ENCODE data around the gene XAF1.
"Not testable (repeated sequence)": the region's sequence is repeated elsewhere in the genome, so short reads cannot be mapped to it uniquely, and the experiment has no call there.

XAF1 gene

DNA sequence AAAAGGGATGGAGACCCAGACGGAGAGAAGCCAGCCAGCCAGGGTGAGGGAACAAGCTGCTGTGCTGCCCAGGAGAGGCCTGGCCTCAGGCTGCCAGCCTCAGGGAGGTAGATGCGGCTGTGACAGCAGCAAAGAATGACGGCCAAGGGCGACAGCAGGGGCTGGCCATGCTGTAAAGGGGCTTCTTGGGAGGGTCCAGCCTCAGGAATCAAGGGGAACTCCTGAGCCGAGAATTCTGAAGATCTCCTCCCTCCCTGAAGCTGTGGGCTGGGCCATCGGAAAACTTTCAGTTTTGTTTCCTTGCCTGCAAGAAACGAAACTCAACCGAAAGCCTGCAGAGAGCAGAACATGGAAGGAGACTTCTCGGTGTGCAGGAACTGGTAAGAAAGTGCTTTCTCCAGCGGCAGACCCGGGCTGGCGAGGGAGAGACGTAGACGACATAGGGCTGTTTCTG, at the start of gene XAF1:
TSS of gene XAF1 (plus strand) at position 316 of the 454 bp plus-strand sequence. CDS start at position 349, 33 bp downstream.
- peak; percentile 61 for DNase-seq

- no peak for DNase-seq
These were observed 49.3 kb upstream of the XAF1 start for GRCh38 chr17:6706499-6706898.

DNA sequence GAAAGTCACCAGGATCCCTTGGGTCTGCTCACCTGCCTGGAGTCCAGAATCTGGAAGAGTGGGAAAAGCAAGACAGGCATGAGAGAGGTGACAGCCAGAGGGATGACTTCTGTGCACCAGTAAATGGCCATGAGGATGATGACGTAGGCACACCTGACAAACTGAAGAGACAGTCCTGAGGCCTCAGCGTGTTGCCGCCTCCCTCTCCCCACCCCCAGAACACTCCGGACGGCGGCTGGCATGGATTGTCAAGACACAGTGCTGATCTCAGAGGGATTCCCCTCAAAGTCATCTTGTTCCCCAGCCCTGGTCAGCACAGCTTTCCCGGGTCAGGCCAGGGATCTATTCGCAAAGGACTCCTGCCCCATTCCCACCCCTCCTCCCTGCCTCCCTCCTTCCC, 48.9 kb upstream of the XAF1 start:
- DNase-seq: no peak

DNA sequence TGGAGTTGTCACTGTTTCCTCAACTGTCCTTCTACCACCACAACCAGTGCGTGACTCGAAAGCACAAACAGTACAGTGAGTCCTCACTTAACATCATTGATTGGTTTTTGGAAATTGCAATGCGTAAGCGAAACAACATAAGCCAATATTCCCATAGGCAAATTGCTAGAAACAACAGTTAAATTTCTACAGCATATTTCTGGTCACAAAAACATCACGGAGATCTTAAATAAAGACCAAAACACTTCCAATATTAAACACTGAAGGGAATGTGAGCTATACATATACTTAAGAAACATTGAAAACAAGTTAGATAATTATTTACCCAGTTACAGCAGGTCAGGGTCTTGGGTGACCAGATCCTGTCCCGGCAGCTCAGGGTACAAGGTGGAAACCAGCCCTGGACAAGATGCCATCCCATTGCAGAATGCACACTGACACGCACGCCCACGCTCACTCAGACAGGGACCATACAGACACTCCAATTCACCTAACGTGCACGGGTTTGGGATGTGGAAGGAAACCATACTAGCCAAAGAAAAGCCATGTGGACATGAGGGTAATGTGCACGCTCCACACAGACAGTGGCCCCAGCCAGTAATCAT, 47.4 kb upstream of the XAF1 start:
- DNase-seq: no peak

- no peak for DNase-seq
These were observed 45.5 kb upstream of the XAF1 start for GRCh38 chr17:6710317-6710716.

DNA sequence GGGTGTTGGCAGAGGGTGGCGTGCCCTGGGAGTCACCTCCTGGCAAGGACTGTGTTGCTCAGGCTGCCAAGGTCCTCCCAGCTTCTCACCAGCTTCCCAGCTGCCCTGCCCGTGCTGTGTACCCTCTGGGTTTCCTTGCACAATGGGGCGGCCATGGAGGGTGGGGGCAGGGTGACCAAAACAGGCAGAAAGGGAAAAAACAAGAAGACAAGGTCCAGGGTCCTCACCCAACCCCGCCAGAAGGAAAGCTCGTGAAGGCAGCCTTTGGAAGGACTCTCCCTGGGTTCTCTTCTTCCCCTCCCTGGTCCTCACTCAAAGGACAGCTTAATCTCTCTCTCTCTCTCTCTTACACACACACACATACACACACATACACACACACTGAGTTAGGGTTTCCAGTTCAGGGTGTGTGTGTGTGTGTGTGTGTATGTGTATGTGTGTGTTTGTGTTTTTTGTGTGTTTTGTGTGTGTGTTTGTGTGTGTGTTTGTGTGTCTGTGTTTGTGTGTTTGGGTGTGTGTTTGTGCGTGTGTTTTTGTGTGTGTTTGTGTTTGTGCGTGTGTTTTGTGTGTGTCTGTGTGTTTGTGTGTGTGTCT, 44.7 kb upstream of the XAF1 start:
- DNase-seq: no peak

GRCh38 chr17:6711681-6712057, 44.2 kb upstream of the XAF1 start:
- no peak for DNase-seq

DNA sequence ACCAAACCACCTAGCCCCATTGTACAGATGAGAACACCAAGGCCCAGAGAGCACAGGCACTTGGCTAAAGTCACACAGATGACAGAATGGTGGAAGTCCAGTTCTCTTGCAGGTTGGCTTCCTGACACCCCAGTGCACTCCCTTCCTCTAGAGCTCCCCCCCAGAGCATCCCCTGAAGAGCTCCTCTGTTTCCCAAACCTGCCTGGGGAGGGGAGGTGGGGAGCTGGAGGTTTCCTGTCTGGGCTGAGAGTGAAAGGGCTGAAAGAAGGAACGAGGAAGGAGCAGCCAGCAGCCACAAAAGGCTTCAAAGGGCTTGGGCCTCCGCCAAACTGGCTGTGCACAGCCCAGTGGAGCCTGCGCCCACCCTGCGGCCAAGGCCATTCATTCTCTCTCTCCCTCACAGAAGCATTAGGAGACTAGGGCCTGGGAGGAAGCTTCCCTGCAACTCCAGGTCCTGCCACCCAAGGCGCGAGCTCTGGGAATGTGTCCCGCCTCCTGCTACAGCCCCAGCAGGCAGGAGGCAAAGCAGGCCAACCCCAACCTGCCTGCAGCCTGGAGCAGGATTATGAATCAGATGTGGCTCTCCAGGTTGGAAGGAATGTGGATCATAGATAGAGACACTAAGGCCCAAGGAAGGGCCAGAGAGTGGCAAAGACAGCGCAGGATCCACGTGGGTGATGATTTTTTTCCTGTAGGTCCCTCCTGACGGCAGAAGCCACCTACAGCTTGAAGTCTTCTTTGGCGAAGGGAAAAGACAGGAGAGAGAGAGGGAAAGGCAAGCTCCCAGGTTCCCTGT, 43.6 kb upstream of the XAF1 start:
- no peak for DNase-seq

DNA sequence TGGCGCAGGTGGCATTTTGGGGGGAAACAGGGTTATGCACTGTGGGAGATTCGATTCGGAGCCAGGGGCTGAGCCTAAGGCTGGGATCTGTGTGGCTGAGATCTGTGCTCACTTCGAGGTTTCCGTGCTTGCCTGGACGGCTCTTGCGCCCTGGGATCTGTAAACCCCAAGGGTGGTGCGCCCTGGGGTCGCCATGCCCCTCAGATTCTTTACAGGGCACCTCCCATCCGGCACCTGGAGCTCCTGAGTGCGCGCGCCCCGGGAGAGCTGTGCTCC, 43.1 kb upstream of the XAF1 start:
- DNase-seq: no peak

- no peak for DNase-seq
These were observed 42.5 kb upstream of the XAF1 start, which contains the start of gene SLC13A5 for GRCh38 chr17:6713130-6713917. TSS of gene SLC13A5 (minus strand) at chr17:6713369. CDS start at chr17:6713333, 36 bp downstream.

DNA sequence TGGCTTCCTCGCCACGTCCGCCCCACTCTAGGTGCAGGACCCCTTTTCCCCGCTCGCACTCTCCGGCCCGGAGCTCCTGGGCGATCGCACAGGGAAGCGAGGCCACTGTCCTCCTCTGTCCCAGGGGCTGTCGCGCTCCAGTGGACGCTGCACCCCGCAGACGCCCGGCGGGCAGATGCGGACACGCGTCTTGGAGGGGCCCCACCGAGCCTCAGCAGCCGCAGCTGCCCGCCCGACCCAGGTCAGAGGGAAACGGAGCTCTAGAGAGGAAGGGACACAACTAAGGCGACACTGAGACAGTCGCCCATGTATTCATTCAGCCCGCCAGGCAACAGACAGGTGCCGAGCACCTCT, 42.0 kb upstream of the XAF1 start:
- no peak for DNase-seq

- no peak for DNase-seq
These were observed 41.5 kb upstream of the XAF1 start for GRCh38 chr17:6714315-6714874.

- no peak for DNase-seq
These were observed 39.1 kb upstream of the XAF1 start for GRCh38 chr17:6716736-6717135.

- DNase-seq: no peak
These were observed 34.1 kb upstream of the XAF1 start for GRCh38 chr17:6721744-6722143.

GRCh38 chr17:6724009-6724408, 31.8 kb upstream of the XAF1 start:
- no peak for DNase-seq

- DNase-seq: no peak
These were observed 26.3 kb upstream of the XAF1 start for GRCh38 chr17:6729531-6729930.

- DNase-seq: not testable (repeated sequence)
These were observed 9.2 kb upstream of the XAF1 start for GRCh38 chr17:6746665-6747064.

GRCh38 chr17:6748617-6749016, 7.2 kb upstream of the XAF1 start:
- DNase-seq: no peak

- DNase-seq: peak; percentile 20
These were observed 6.3 kb upstream of the XAF1 start for GRCh38 chr17:6749519-6749918.

- DNase-seq: no peak
These were observed 3.6 kb upstream of the XAF1 start for GRCh38 chr17:6752068-6752909.

DNA sequence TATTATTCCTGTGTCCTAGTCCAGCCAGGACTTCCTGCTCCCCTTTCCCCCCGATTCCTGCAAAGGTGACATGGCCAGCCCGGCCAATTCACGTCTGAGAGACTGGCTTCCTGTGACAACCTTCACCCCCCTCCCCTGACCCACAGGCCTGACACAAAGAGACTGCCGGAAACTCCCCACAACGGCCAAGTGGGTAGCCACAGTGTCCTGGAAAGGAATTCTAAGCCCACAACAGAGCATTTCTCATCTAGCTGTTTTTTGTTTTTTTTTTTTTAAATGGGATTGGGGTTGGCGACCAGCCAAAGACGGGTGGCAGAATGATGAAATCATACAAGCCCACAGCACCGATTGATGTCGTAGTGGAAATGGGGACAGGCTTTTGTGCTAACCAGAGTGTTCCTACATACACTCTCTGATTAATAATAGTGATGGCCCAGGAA, 2.8 kb upstream of the XAF1 start:
- DNase-seq: peak; percentile 71

DNA sequence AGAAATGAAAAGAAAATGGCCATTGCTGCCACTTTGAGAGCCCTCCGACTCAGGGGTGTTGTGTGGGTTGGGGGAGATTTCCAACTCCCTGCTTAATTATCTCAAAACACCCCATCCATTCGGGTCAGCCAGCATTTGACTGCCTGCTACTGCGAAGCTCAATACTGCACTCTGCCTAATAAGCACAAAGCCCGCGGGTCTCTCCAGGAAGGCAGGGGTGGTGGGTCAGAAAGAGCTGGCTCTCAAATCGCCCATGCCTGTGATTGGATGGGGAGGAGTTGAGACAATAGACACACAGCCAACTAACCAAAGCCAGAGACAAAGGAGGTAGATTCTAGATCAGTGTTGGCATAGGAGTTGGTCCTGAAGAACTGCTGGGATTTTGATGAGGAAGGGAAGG, 2.3 kb upstream of the XAF1 start:
- DNase-seq: no peak
